Measurements from ENCODE around the gene MED12.

DNA sequence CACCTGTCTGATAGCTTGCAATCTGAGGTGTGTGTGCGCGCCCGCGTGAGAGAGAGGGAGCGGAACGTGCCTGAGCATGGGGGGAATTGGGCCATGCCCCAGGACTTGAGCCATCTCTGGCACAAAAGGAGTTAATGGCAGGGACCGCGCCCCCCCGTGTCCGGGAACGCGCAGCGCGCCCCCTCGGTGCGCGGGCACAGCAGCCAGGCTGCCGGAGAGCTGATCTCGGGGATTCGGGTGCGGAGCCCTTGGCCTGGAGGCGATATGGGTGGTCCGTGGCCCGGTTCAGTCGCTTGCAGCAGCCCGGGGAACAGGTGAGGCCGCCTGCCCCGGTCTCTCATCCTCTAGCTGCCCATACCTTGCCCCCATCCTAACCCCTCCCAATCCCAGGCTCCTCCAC is 26.3 kb downstream of the MED12 start, which contains the start of gene NLGN3:
- TF ChIP-seq, protein P1, sequence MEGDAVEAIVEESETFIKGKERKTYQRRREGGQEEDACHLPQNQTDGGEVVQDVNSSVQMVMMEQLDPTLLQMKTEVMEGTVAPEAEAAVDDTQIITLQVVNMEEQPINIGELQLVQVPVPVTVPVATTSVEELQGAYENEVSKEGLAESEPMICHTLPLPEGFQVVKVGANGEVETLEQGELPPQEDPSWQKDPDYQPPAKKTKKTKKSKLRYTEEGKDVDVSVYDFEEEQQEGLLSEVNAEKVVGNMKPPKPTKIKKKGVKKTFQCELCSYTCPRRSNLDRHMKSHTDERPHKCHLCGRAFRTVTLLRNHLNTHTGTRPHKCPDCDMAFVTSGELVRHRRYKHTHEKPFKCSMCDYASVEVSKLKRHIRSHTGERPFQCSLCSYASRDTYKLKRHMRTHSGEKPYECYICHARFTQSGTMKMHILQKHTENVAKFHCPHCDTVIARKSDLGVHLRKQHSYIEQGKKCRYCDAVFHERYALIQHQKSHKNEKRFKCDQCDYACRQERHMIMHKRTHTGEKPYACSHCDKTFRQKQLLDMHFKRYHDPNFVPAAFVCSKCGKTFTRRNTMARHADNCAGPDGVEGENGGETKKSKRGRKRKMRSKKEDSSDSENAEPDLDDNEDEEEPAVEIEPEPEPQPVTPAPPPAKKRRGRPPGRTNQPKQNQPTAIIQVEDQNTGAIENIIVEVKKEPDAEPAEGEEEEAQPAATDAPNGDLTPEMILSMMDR (IDR thresholded peaks at IDR 0.05; ENCODE audit: insufficient read depth, low read length): no peak
- TF ChIP-seq POLR2AphosphoS5 (IDR thresholded peaks at IDR 0.05; ENCODE audit: low read depth): no peak
- TF ChIP-seq, protein P2, sequence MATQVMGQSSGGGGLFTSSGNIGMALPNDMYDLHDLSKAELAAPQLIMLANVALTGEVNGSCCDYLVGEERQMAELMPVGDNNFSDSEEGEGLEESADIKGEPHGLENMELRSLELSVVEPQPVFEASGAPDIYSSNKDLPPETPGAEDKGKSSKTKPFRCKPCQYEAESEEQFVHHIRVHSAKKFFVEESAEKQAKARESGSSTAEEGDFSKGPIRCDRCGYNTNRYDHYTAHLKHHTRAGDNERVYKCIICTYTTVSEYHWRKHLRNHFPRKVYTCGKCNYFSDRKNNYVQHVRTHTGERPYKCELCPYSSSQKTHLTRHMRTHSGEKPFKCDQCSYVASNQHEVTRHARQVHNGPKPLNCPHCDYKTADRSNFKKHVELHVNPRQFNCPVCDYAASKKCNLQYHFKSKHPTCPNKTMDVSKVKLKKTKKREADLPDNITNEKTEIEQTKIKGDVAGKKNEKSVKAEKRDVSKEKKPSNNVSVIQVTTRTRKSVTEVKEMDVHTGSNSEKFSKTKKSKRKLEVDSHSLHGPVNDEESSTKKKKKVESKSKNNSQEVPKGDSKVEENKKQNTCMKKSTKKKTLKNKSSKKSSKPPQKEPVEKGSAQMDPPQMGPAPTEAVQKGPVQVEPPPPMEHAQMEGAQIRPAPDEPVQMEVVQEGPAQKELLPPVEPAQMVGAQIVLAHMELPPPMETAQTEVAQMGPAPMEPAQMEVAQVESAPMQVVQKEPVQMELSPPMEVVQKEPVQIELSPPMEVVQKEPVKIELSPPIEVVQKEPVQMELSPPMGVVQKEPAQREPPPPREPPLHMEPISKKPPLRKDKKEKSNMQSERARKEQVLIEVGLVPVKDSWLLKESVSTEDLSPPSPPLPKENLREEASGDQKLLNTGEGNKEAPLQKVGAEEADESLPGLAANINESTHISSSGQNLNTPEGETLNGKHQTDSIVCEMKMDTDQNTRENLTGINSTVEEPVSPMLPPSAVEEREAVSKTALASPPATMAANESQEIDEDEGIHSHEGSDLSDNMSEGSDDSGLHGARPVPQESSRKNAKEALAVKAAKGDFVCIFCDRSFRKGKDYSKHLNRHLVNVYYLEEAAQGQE (IDR thresholded peaks at IDR 0.05; ENCODE audit: insufficient replicate concordance, low read depth): no peak
- no peak for TF ChIP-seq SPI1 (IDR thresholded peaks at IDR 0.05; ENCODE audit: borderline replicate concordance, low read depth)

Measured in HL-60 (cell line).